Activated CD4-positive, alpha-beta T cell treated with anti-CD3 and anti-CD28 coated beads for 36 hours (primary cell): Measurements from ENCODE around the gene TMEM116. TPM values are rescaled to one million over a fixed set of nuclear protein-coding genes. Genes with fewer than 3 reads are reported as not detected.
A peak's percentile ranks its signal among the peaks of the same experiment; 100 is the strongest.
"Not testable (repeated sequence)": the region's sequence is repeated elsewhere in the genome, so short reads cannot be mapped to it uniquely, and the experiment has no call there.

Experiments used
- ATAC-seq: fragments of 200-7000 bp; cut with Tn5 transposase; one replicate; pipeline ENCODE4 v1.10.0; 2021; ENCODE audit warnings: mild to moderate bottlenecking, moderate library complexity
- CTCF ChIA-PET: fragments of 350-600 bp; sonication (Branson Sonifier 250); formaldehyde crosslinking; loops from one replicate; lab custom pipeline; 2021; ENCODE audit warnings: antibody characterized with exemption; lab: Charles Lee
- POLR2A ChIA-PET: fragments of 350-600 bp; sonication (Branson Sonifier 250); formaldehyde crosslinking; loops from one replicate; lab custom pipeline; 2021; ENCODE audit warnings: antibody characterized with exemption, inconsistent platforms; lab: Charles Lee
- DNase-seq: peaks from one replicate; pipeline ENCODE4 v3.0.0-alpha.2; 2020
- H3K27ac Mint-ChIP-seq: one replicate; pipeline ENCODE4 v1.8.0; 2021; ENCODE audit warnings: mixed read lengths
- H3K27me3 Mint-ChIP-seq: one replicate; pipeline ENCODE4 v1.8.0; 2021; ENCODE audit warnings: mixed read lengths
- H3K36me3 Mint-ChIP-seq: one replicate; pipeline ENCODE4 v1.8.0; 2021; ENCODE audit warnings: low read depth, mixed read lengths
- H3K4me1 Mint-ChIP-seq: one replicate; pipeline ENCODE4 v1.8.0; 2021; ENCODE audit warnings: mixed read lengths
- H3K4me3 Mint-ChIP-seq: one replicate; pipeline ENCODE4 v1.8.0; 2021; ENCODE audit warnings: mild to moderate bottlenecking, moderate library complexity, mixed read lengths
- H3K9me3 Mint-ChIP-seq: one replicate; pipeline ENCODE4 v1.8.0; 2021; ENCODE audit warnings: low read depth, mixed read lengths
- intact Hi-C, 2 experiments: fragments of 100-400 bp; cut with DNase I in 1 of 2; cut with micrococcal nuclease in 1 of 2; formaldehyde crosslinking; loops; one replicate each; pipeline versions ENCODE4 v1.14.2 to v1.15.1; 2022 to 2024; cut with DNase I, micrococcal nuclease
- total RNA-seq, 2 experiments: library from RNA; stranded (reverse); gene quantifications; one replicate each; pipeline ENCODE4 v1.2.3, GENCODE V29; 2021

Gene TMEM116
- total RNA-seq = 10 to 100 TPM; 11.2 to 12.5 TPM

DNA sequence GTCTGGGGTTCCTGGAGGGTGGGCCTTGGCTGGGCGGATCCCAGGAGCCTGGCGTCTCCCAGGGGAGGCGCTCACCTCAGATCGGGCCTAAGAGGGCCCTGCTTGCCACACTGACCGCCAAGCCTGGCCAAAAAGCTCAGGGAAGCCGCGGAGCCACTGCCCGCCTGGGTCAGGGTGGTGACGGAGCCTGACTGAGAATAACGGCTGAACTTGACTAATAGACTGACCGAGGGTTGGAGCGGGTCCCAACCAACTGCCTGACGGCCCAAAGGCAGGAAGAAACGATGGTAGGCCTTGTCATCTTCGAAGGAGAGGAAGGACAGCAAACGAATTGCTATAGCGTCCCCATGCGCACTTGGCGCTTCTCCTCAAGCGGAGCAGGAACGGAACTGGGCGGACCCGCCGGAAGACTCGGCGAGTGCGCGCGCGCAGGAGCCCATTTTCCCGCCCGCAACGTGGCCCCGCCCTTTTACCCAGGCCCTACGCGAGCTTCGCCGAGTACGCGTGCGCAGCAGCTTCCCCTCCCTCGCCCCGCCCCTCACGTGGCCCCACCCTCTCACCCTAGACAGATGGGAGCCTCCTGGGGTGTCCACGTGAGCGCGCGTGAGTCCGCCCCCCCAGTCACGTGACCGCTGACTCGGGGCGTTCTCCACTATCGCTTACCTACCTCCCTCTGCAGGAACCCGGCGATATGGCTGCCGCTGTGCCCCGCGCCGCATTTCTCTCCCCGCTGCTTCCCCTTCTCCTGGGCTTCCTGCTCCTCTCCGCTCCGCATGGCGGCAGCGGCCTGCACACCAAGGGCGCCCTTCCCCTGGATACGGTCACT lies at the start of gene TMEM116, which contains the start of gene ERP29:
Gene TMEM116 (minus strand): TSS at position 391 of the 826 bp plus-strand sequence. CDS start 7,895 bp downstream, outside the sequence.
Gene ERP29 (plus strand): TSS at position 652 of the 826 bp plus-strand sequence. CDS start 40 bp downstream, at position 692.
- CTCF ChIA-PET = interaction anchor here (0.8 to 2.1 kb wide), 10 partner anchors 8 to 112 kb away, joined by 3 to 17 read pairs (median 5); partner anchors contain the start of gene TRAFD1
- H3K9me3 Mint-ChIP-seq = peaks cover 8% of the 10 kb centered on the region
- no peaks in the 10 kb centered on the region for H3K27me3 Mint-ChIP-seq
- H3K4me3 Mint-ChIP-seq = peak within 1 kb of the TSS; percentile 98
- H3K27ac Mint-ChIP-seq = peak within 1 kb of the TSS; percentile 99
- intact Hi-C loops = loop anchor here (1.0 to 5.0 kb wide), 17 partner anchors 19 to 1546 kb away; partner anchors contain the start of genes NAA25 (in 2 of the 2), TRAFD1 (in 2 of the 2), ATXN2 (in 1 of the 2) and BRAP (in 1 of the 2)
- DNase-seq (peak; percentile 100), ATAC-seq (peak; percentile 80)
- H3K36me3 Mint-ChIP-seq = peaks cover 45% of the 10 kb centered on the region
- POLR2A ChIA-PET = interaction anchor here (0.7 to 1.7 kb wide), 6 partner anchors 10 to 433 kb away, joined by 3 to 6 read pairs (median 4); partner anchors contain the start of gene TRAFD1
- H3K4me1 Mint-ChIP-seq = peaks cover 53% of the 10 kb centered on the region

DNA sequence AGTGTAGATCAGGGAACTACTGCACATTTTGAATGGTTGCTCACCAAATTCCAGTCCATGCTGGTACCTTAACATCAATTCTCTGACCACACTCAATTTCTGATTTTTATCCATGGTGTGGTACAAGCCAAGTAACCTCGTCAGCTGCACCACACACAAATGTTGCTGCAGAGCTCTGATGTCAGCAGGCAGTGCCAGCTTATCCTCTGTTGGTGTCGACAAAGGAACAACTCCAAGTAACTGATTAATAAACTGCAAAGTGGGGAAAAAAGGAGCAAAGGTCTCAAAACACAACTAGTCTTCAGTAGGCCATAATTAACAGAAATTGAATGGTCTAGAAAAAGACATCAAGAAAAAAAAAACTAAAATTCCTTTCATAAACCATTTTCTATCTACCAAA lies 48.2 kb upstream of the TMEM116 start:
- POLR2A ChIA-PET = no interaction called here
- DNase-seq (no peak), ATAC-seq (no peak)
- intact Hi-C loops = no loop called here
- Mint-ChIP-seq H3K4me1 (no peaks in the 10 kb centered on the region), H3K36me3 (peaks cover 47% of the 10 kb centered on the region), H3K27me3 (no peaks in the 10 kb centered on the region), H3K4me3 (no peak overlapping the region), H3K9me3 (no peaks in the 10 kb centered on the region), H3K27ac (no peak overlapping the region)
- CTCF ChIA-PET = interaction anchor here (0.6 to 0.7 kb wide), 2 partner anchors 9 to 14 kb away, joined by 3 to 5 read pairs; no protein-coding TSS in a partner anchor

DNA sequence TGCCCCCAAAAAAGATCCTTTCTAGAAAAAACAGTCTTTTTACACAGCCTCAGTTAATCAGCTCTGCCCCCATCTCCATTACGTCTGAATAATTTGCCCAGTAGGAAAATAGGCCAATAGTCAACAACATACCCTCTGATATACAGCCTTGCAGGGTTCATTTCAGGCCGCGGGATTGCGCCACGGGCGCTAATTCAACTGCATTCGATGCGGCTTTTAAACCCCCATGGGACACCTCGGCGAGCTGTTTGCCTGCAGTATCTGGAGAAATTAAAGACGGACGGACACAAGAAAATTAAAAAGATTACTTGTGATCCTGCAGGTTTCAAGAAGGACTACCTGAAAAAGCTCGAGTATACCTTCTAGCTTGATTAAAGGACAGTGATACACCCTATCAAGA lies 36.4 kb upstream of the TMEM116 start:
- H3K9me3 Mint-ChIP-seq = no peaks in the 10 kb centered on the region
- no peak overlapping the region for H3K27ac Mint-ChIP-seq
- ChIA-PET CTCF (interaction anchor here (0.5 to 1.5 kb wide), 6 partner anchors 9 to 105 kb away, joined by 3 to 5 read pairs (median 3); no protein-coding TSS in a partner anchor), POLR2A (interaction anchor here (0.6 kb wide), 1 partner anchor 259 kb away, joined by 3 read pairs; no protein-coding TSS in a partner anchor)
- DNase-seq = no peak
- no peak for ATAC-seq
- no peak overlapping the region for H3K4me3 Mint-ChIP-seq
- H3K27me3 Mint-ChIP-seq = no peaks in the 10 kb centered on the region
- H3K36me3 Mint-ChIP-seq = peaks cover 54% of the 10 kb centered on the region
- H3K4me1 Mint-ChIP-seq = peaks cover 7% of the 10 kb centered on the region
- intact Hi-C loops = no loop called here

DNA sequence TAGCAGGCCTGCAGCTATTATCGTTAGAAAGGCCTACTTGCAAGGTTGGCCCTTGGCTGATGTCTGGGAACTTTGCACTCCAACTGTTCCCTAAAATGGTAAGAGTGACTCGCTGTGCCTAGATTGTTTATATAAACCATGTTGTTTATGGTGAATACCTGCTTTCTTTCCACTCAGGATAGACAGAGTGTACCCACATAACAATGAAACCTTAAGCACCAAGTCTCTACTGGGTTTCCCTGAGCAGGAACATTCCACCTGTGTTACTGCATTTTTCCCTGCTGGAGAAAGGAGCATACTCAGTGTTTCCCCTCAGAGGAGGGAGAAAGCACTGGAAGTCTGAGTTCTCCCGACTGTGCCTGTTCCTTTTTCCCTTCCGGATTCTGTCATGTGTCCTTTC lies 33.0 kb upstream of the TMEM116 start:
- no peaks in the 10 kb centered on the region for H3K27me3 Mint-ChIP-seq

DNA sequence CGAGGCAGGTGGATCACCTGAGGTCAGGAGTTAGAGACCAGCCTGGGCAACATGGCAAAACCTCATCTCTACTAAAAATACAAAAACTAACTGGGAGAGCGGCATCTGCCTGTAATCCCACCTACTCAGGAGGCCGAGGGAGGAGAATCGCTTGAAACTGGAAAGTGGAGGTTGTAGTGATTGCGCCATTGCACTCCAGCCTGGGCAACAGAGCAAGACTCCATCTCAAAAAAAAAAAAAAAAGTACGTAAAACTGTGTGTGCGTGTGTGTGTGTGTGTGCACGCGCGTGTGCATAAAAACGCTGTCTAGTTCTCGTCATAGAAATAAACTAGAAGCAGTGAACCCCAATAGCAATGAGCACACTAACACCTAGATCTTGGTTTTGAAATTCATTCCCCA lies 23.6 kb upstream of the TMEM116 start:
- ATAC-seq, H3K4me1 Mint-ChIP-seq, H3K27ac Mint-ChIP-seq, H3K9me3 Mint-ChIP-seq, intact Hi-C loops, H3K4me3 Mint-ChIP-seq, H3K27me3 Mint-ChIP-seq, DNase-seq: not testable (repeated sequence)
- POLR2A ChIA-PET = interaction anchor here (1.0 kb wide), 1 partner anchor 22 kb away, joined by 3 read pairs; no protein-coding TSS in a partner anchor
- CTCF ChIA-PET = interaction anchor here (1.0 to 1.7 kb wide), 2 partner anchors 11 to 92 kb away, joined by 3 to 5 read pairs; no protein-coding TSS in a partner anchor
- peaks cover 47% of the 10 kb centered on the region for H3K36me3 Mint-ChIP-seq

More for the DNA sequence above, 33.0 kb upstream of the TMEM116 start:
- Mint-ChIP-seq H3K9me3 (no peaks in the 10 kb centered on the region), H3K4me1 (no peaks in the 10 kb centered on the region), H3K36me3 (peaks cover 41% of the 10 kb centered on the region), H3K4me3 (no peak overlapping the region), H3K27ac (peak overlapping the region; percentile 42)
- ChIA-PET CTCF (interaction anchor here (0.7 kb wide), 1 partner anchor 1803 kb away, joined by 3 read pairs; no protein-coding TSS in a partner anchor), POLR2A (no interaction called here)
- intact Hi-C loops = no loop called here
- DNase-seq = no peak
- ATAC-seq = no peak

DNA sequence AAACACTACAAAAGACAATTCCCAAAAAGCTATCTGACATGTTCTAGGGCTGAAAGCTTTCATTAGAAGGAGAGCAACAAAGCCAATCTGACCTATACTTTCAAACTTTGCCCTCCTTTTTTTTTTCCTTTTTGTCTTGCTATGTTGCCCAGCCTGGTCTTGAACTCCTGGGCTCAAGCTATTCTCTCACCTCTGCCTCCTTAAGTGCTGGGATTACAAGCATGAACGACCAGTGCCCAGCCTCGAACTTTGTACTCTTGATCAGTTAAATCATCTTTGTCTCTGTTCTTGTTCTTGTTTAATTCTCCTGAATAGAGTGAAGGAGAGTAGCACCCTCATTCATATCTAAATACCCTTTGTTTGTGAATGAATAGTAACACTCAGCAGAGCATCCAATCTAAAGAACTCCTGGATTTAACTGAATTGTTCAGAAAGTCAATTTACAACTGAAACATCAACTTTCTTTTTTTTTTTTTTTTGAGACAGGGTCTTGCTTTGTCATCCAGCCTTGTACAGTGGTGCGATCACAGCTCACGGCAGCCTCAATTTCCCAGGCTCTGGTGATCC lies 22.3 kb upstream of the TMEM116 start:
- ChIA-PET POLR2A (no interaction called here), CTCF (no interaction called here)
- Mint-ChIP-seq H3K27me3 (no peaks in the 10 kb centered on the region), H3K4me3 (no peak overlapping the region), H3K36me3 (peaks cover 51% of the 10 kb centered on the region), H3K9me3 (no peaks in the 10 kb centered on the region), H3K27ac (peak overlapping the region; percentile 21), H3K4me1 (peaks cover 4% of the 10 kb centered on the region)
- DNase-seq (no peak), ATAC-seq (no peak)
- intact Hi-C loops = loop anchor here in 1 of 2 experiments (2.0 kb wide), 1 partner anchor 31 kb away; no protein-coding TSS in a partner anchor

DNA sequence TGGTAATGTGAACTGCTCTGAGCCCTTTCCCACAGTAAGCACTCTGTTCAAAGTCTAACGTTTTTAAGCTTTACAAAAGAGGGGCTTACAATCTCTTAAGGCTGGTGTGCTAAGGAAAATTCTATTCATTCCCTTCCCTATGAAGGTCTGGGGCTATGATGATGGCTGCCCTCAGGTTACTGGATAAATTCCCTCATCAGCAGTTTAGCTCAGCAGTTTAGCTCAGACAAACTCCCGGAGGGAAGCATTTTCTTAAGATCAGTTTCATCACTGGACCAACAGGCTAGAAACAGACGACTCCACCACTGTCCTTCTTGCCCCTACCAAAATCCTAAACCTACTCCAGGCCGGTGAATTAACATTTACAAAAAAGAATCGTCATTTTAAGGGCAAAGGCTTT lies 19.3 kb upstream of the TMEM116 start:
- POLR2A ChIA-PET = interaction anchor here (0.6 kb wide), 1 partner anchor 21 kb away, joined by 4 read pairs; no protein-coding TSS in a partner anchor
- CTCF ChIA-PET = interaction anchor here (0.6 to 0.7 kb wide), 3 partner anchors 31 to 92 kb away, joined by 3 read pairs; partner anchors contain the start of gene NAA25
- intact Hi-C loops = no loop called here
- Mint-ChIP-seq H3K4me3 (no peak overlapping the region), H3K4me1 (peaks cover 17% of the 10 kb centered on the region), H3K27me3 (no peaks in the 10 kb centered on the region), H3K27ac (no peak overlapping the region), H3K36me3 (peaks cover 44% of the 10 kb centered on the region), H3K9me3 (no peaks in the 10 kb centered on the region)
- DNase-seq (no peak), ATAC-seq (no peak)

DNA sequence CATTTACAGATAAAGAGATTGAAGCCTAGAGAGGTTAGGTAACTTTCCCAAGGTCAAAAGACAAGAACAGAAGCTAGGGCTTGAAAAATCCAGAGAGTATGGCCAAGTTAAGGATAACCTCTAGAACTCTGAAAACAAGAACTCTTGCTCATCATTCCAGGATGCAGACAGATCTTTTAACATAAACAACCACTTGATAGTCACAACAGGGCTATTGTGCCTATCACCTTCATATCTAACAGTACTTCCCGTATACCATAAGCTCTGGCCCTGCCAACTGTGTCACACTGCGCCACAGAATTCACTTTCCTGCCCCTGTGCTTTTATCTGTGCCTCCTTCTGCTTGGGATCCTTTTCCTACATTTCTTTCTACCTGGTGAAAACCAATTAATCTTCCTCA lies 18.5 kb upstream of the TMEM116 start:
- Mint-ChIP-seq H3K27me3 (no peaks in the 10 kb centered on the region), H3K4me3 (no peak overlapping the region), H3K27ac (peak overlapping the region; percentile 7), H3K36me3 (peaks cover 40% of the 10 kb centered on the region), H3K9me3 (no peaks in the 10 kb centered on the region), H3K4me1 (peaks cover 18% of the 10 kb centered on the region)
- ATAC-seq = peak; percentile 23
- no peak for DNase-seq
- intact Hi-C loops = no loop called here
- POLR2A ChIA-PET = interaction anchor here (0.6 kb wide), 1 partner anchor 22 kb away, joined by 4 read pairs; no protein-coding TSS in a partner anchor
- CTCF ChIA-PET = interaction anchor here (1.1 kb wide), 1 partner anchor 30 kb away, joined by 3 read pairs; no protein-coding TSS in a partner anchor

DNA sequence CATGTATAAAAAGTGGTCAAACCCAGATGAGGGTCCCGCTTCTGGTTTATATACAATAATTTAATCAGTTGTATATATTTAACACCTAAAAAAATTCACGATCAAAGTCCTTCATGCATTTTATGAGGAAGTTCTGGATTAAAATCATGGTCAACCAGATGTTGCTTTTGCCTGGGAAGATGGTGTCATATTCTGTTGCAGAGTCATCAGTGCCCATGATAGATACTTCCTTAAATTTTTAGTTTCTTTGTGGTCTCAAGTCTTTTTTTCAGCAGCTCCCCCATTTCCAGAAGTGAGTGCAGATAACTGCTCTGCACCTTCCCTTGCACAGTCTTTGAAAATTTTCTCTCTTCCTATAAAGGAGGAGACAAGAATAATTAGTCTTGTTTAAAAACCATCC lies 16.3 kb upstream of the TMEM116 start:
- peaks cover 44% of the 10 kb centered on the region for H3K36me3 Mint-ChIP-seq
- peaks cover 25% of the 10 kb centered on the region for H3K4me1 Mint-ChIP-seq
- no peak overlapping the region for H3K4me3 Mint-ChIP-seq
- intact Hi-C loops = no loop called here
- CTCF ChIA-PET = interaction anchor here (1.6 kb wide), 1 partner anchor 85 kb away, joined by 5 read pairs; no protein-coding TSS in a partner anchor
- DNase-seq = no peak
- no peak for ATAC-seq
- POLR2A ChIA-PET = no interaction called here
- H3K27ac Mint-ChIP-seq = peak overlapping the region; percentile 38
- no peaks in the 10 kb centered on the region for H3K27me3 Mint-ChIP-seq
- H3K9me3 Mint-ChIP-seq = no peaks in the 10 kb centered on the region

DNA sequence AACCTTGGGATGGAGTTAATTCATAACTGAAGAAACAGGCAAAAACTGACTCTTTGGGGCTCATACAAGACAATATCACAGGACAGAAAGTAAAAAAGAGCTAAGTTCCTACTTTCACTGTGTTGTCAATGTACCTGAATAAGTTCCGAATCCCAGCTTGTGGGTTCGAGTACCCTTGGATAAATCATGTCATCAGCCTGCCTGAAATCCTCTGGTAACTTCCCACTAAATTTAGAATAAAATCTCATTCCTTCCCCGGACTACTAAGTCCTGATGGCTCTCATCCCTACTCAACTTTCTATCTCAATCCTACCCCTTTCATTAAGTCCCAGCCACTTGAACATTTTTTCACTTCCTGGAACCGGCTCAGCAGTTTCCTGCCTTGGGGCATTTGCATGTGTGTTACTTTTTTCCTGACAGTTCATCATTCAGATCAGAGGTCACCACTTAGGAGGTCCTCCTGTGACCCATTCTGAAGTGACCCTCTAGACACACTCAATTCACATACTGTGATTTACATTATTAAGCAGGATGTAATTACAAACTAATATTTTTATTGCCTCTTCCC lies 12.9 kb upstream of the TMEM116 start:
- intact Hi-C loops = no loop called here
- Mint-ChIP-seq H3K36me3 (peaks cover 53% of the 10 kb centered on the region), H3K4me1 (peaks cover 32% of the 10 kb centered on the region), H3K9me3 (no peaks in the 10 kb centered on the region), H3K4me3 (no peak overlapping the region), H3K27ac (peak overlapping the region; percentile 75), H3K27me3 (no peaks in the 10 kb centered on the region)
- ATAC-seq (no peak), DNase-seq (no peak)
- POLR2A ChIA-PET = interaction anchor here (0.7 kb wide), 1 partner anchor 8 kb away, joined by 3 read pairs; no protein-coding TSS in a partner anchor
- CTCF ChIA-PET = interaction anchor here (0.7 to 1.0 kb wide), 3 partner anchors 11 to 407 kb away, joined by 3 read pairs; no protein-coding TSS in a partner anchor
